Measurements from ENCODE around the gene TFEC. TPM values are rescaled to one million over a fixed set of nuclear protein-coding genes. Genes with fewer than 3 reads are reported as not detected.

The TFEC gene
- total RNA-seq, 3 donors from 2014 or later = 5.6 to 19.0 (median 7.2) TPM

- no peak for DNase-seq (ENCODE audit: low spot score in 2 of 2)
- no peaks in the 10 kb centered on the region for H3K4me1 ChIP-seq
- intact Hi-C loops (cut with DNase I; ENCODE audit: low total_unique reads) = no loop called here
- H3K4me3 ChIP-seq = no peak overlapping the region
- no peaks in the 10 kb centered on the region for H3K36me3 ChIP-seq
- TF ChIP-seq POLR2A (IDR thresholded peaks at IDR 0.05) (no peak), POLR2AphosphoS5 (IDR thresholded peaks at IDR 0.05) (no peak), CTCF (IDR thresholded peaks at IDR 0.05) (no peak)
- H3K27ac ChIP-seq = no peak overlapping the region
- no peaks in the 10 kb centered on the region for H3K9me3 ChIP-seq
- H3K27me3 ChIP-seq = no peaks in the 10 kb centered on the region
Observed at GRCh38 chr7:116034411-116034810, 3.8 kb upstream of the TFEC start.

- TF ChIP-seq POLR2A (IDR thresholded peaks at IDR 0.05) = no peak
- TF ChIP-seq POLR2AphosphoS5 (IDR thresholded peaks at IDR 0.05) = no peak
- TF ChIP-seq CTCF (IDR thresholded peaks at IDR 0.05) = no peak
- no peaks in the 10 kb centered on the region for H3K4me1 ChIP-seq
- H3K27ac ChIP-seq = no peak overlapping the region
- intact Hi-C loops (cut with DNase I; ENCODE audit: low total_unique reads) = no loop called here
- no peaks in the 10 kb centered on the region for H3K9me3 ChIP-seq
- no peaks in the 10 kb centered on the region for H3K36me3 ChIP-seq
- H3K27me3 ChIP-seq = no peaks in the 10 kb centered on the region
- no peak for DNase-seq (ENCODE audit: low spot score in 2 of 2)
- H3K4me3 ChIP-seq = no peak overlapping the region
Observed at GRCh38 chr7:116032886-116033285, 2.3 kb upstream of the TFEC start.

GRCh38 chr7:116028787-116029186 lies 1.8 kb downstream of the TFEC start:
- DNase-seq (ENCODE audit: low spot score in 2 of 2) = no peak
- Histone ChIP-seq H3K36me3 (no peaks in the 10 kb centered on the region), H3K27ac (no peak overlapping the region), H3K4me3 (peak overlapping the region in 1 of 3 donors; percentile 0), H3K27me3 (no peaks in the 10 kb centered on the region), H3K4me1 (no peaks in the 10 kb centered on the region), H3K9me3 (no peaks in the 10 kb centered on the region)
- TF ChIP-seq POLR2A (IDR thresholded peaks at IDR 0.05) = no peak
- TF ChIP-seq POLR2AphosphoS5 (IDR thresholded peaks at IDR 0.05) = no peak
- TF ChIP-seq CTCF (IDR thresholded peaks at IDR 0.05) = no peak
- intact Hi-C loops (cut with DNase I; ENCODE audit: low total_unique reads) = no loop called here

GRCh38 chr7:116027786-116028185 lies 2.8 kb downstream of the TFEC start:
- no peaks in the 10 kb centered on the region for H3K4me1 ChIP-seq
- DNase-seq (ENCODE audit: low spot score in 2 of 2) = no peak
- no peaks in the 10 kb centered on the region for H3K27me3 ChIP-seq
- H3K9me3 ChIP-seq = no peaks in the 10 kb centered on the region
- no peak for TF ChIP-seq CTCF (IDR thresholded peaks at IDR 0.05)
- TF ChIP-seq POLR2A (IDR thresholded peaks at IDR 0.05) = no peak
- TF ChIP-seq POLR2AphosphoS5 (IDR thresholded peaks at IDR 0.05) = no peak
- H3K27ac ChIP-seq = no peak overlapping the region
- no peaks in the 10 kb centered on the region for H3K36me3 ChIP-seq
- no peak overlapping the region for H3K4me3 ChIP-seq
- intact Hi-C loops (cut with DNase I; ENCODE audit: low total_unique reads) = no loop called here

GRCh38 chr7:116024826-116025809 lies 5.4 kb downstream of the TFEC start:
- Histone ChIP-seq H3K27me3 (no peaks in the 10 kb centered on the region), H3K4me3 (no peak overlapping the region), H3K4me1 (no peaks in the 10 kb centered on the region), H3K36me3 (no peaks in the 10 kb centered on the region), H3K9me3 (no peaks in the 10 kb centered on the region), H3K27ac (no peak overlapping the region)
- DNase-seq (ENCODE audit: low spot score in 2 of 2) = no peak
- TF ChIP-seq CTCF (IDR thresholded peaks at IDR 0.05) (no peak), POLR2A (IDR thresholded peaks at IDR 0.05) (no peak), POLR2AphosphoS5 (IDR thresholded peaks at IDR 0.05) (no peak)
- intact Hi-C loops (cut with DNase I; ENCODE audit: low total_unique reads) = no loop called here
